ENCODE data around the gene FOXL1.

The FOXL1 gene

DNA sequence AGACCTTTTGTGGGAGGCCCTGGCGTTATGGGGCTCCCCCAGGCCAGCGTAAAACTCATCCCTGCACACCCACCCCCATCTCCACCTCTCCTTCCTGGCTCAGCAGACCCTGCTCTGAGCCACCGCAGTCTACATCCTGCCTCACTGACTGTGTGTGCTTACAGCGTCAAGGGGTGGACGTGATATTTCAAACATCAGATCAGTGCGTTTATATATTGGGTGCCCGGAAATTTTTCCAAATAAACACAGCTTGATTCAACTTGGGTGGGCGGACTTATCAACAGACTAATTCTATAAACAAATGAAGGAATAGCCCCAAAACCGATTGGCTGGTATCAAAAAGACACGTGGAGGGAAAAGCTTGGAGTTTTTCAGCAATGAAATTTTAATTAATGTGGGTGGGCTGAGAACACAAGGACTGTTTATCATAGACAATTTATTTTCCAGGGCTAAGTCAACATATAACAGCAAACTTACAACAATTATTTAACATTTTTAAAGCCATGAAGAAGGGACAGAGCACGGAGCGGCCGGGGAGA, at the start of gene FOXL1:
Gene FOXL1, plus strand, starts transcription at position 489 of the 539 bp plus-strand sequence. CDS start 175 bp downstream, outside the sequence.
- no peak for DNase-seq

DNA sequence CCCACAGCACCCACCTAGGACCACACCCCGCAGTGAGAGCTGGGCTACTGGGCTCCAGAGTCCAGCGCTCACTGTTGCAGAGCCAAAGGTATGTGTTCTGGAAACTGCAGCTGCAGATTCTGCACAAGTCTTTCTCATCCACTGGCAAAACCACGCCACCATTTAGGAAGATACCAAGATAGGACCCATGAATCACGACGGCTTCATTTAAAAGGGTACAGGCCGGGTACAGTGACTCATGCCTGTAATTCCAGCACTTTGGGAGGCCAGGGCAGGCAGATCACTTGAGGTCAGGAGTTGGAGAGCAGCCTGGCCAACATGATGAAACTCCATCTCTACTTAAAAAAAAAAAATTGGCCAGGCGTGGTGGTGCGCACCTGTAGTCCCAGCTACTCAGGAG, 49.2 kb upstream of the FOXL1 start:
- DNase-seq = no peak

DNA sequence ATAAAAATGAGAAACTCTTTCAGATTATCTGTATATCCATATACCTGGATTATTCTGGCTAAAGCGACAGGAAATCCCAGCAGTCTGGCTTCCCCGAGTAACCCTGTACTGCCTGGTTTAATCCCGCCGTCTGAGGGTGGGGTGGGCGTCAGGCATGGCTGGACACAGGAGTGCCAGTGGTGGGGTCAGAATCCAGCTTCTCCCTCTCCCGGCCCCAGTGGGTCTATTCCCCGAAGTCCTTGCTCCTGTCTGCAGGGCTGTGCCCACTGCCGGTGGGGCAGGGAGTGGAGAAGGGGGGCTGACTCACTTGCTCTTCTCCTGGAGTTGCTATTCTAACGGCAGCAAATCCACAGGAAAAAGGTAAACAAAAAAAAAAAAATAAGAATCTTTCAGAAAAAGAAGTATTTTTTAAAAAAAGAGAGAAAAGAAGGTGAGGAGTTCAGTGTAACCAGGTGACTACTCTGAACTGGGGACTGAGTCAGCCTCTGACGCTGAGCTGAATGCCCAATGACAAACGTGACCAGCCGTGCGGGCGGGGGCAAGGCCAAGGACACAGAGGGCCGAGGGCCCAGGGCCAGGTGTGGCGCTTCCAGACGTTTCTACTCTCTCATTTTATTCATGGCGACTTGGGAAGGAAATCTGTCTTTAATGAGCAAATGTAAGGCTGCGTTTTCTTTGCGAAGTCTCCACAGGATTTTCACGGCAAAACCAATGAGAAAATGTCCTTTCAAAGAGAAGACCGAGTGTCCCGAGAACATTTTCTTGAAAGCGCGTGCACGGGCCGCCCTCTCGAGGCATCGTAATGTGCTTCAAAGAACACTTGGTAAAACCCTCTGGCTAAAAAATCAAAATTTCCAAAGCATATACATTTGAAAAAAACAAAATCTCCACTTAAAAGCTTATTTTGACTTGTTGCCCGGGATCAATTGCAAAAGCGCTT, 47.8 kb upstream of the FOXL1 start:
- DNase-seq = no peak

- no peak for DNase-seq
Observed at GRCh38 chr16:86531191-86531545, 47.2 kb upstream of the FOXL1 start.

DNA sequence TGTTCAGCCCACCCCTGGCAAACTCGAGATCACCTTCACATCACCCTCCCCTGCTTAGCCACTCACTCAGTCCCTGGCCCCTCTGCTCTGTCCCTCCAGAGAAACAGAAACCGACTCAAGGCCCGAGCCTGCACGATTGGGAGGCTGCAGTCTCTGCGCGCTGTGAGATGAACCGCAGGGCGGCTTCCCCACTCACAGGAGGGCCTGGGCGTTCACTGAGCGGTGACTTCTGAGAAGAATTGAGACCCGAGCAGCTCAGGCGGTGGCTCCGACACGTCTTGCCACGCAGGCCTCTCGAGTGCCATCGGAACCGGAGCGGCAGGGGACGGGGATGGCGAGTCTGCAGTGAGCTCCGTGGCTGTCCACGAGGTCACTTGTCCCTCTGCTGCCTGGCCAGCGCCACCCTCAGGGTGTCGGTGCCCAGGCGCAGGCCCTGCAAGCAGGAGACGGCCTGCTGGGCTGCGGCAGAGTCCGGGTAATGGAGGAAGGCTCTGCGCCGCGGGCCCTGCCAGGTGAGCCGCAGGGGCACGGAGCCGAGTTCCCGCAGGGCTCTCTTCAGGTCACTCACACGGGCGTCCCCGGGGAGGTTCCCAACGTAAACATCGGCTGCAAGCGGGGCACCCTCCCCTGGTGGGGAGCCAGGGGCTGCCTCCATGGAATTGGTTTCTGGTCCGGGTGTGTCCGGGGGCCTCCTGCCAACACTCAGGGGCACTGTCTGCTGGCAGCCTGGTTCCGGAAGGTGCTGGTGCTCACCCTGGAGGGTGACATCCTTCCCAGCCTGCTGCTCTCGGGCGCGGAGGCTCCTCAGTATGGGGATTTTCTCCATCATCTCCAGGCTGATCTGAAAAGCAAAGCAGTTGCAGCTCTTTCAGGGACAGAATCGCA, 46.5 kb upstream of the FOXL1 start:
- DNase-seq = no peak

DNA sequence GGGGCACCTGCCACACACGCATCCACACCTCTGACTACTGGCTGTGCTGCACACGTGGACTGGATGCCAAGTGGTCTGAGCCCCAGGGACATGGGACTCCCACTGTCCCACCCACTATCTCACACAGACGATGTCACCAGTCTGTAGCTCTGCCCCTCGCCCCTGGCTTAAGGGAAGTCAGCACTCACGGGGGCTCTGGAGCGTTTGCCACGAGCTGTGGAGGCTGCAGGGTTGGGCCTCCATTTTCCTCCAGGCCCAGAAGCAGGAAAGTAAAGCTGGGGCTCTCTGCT, 45.9 kb upstream of the FOXL1 start:
- no peak for DNase-seq

GRCh38 chr16:86533076-86533475, 45.3 kb upstream of the FOXL1 start:
- no peak for DNase-seq

- DNase-seq = no peak
Observed at GRCh38 chr16:86533767-86534351, 44.5 kb upstream of the FOXL1 start.

DNA sequence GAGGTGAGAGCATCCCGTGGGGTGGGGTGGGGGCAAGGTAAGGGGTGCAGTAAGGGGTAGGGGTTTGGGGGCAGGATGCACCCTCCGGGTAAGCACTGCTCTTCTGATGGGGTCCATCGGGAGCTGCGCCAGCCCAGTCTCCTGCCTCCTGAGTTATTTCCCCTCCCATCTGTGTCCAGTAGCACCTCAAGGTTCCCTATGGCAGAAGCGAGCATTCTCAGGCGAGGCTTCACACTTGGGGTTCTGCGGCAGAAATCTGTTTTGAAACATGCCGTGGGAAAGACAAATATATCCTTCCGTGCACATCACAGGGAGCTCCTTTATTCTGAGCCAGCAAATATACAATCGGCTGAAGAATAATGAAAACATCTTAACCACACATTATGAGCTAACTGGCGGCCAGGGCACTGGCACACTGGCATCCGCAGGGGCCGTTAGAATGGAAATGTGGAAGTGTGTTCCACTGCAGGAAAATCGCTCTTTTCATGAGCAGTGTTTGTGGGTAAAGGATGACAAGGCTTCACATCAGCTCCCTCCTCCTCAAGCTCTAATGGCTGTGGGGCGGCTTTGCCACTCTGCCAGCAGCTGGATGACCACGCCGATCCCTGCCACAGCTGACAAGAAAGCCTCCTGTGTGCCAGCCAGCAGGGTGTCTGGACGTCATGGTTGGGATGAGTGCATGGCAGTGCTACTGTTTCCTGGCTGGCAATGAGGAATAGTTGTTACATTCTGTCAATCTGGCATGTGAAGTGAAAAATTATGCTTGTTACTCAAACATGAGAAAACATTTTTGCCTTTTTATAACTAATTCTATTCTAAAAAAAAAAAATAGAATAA, 43.4 kb upstream of the FOXL1 start:
- no peak for DNase-seq

DNA sequence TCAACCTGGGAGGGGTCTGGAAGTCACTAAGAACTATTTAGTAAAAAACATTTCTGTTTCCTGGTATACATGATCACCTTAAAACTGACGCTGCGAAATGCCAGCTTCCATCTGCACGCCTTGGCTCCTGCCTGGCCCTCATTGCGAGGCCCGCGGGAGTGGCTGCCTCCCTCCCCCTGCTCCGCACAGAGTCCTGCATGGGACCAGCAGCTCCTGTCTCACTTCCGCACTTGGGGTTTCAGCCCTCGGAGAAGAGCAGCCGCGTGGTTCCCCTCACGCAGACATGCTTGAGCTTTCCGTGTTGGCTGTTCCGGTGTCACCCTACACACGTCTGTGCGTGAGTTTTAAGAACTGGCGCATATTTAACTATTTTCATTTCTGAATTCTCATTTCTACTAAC, 41.7 kb upstream of the FOXL1 start:
- no peak for DNase-seq

DNA sequence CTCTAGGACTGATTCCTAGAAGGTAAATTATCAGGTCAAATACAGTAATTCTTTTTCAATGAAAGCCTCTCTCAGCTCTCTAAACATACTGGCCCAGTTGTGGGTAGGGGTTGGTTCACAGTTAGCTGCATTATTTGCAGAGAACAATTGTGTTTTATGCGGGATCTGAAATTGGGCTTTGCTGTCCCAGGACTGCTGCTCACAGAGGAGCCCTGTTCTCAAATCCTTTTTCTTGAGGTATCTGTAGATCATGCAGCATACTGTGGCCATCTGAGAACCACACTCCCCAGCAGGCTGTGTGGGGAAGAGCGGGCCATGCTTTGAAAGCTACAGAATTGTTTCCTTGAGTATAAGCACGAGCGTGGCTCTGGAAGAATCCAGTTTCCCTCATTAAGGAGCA, 40.9 kb upstream of the FOXL1 start:
- no peak for DNase-seq

GRCh38 chr16:86538196-86538780, 40.1 kb upstream of the FOXL1 start:
- no peak for DNase-seq

GRCh38 chr16:86540894-86541293, 37.5 kb upstream of the FOXL1 start:
- peak; percentile 1 for DNase-seq

DNA sequence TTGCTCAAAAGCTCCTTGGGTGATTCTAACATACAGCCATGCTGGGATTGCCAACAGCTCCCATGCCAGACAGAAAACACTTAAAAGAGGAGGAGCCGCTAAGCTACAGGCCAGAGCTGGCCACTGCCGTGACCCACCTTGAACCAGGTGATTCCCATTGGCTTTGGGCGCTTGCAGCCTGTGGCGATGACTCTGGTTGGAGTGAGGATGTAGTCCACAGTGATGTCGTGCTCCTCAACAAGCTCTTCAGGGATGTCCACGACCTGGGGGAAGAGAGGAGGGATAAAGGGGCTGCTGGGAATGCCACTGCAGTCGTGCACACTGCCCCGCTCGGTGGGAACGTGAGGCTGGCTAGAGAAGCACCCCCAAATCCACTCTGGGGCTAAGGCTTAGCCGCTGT, 36.8 kb upstream of the FOXL1 start:
- no peak for DNase-seq

GRCh38 chr16:86542756-86543750, 35.3 kb upstream of the FOXL1 start:
- no peak for DNase-seq

GRCh38 chr16:86545481-86545880, 32.9 kb upstream of the FOXL1 start:
- DNase-seq = no peak

DNA sequence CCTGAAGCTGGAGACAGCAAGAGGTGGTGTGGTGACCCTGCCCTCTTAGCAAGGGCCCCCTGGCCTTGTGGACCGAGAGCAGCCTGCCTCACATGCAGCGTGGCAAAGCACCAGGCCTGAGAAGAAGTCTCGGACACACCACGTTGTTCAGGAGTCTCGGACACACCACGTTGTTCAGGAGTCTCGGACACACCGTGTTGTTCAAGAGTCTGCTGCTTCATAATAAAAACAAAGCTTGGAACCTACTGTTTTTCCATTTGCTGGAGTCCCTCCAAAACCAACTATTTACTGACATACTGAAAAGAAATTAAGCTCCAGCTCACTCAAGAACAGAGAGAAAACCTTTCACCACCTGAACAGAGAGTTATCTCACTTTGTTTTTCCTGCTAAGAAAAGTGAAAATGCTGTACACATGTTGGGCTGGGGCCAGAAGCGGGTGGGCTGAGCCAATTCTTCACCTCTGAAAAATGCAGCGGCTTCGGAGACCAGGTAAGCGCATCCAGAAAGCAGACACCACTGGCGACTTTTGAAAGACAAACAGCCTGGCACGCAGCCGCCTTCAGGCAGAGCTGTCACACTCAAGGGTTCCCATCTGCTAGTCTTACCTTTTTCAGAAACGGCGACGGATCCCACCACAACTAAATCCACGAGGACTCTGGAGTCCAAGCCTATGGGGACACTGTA, 32.3 kb upstream of the FOXL1 start:
- no peak for DNase-seq

GRCh38 chr16:86546638-86547013, 31.7 kb upstream of the FOXL1 start:
- no peak for DNase-seq

- DNase-seq = no peak
Observed at GRCh38 chr16:86547286-86547685, 31.1 kb upstream of the FOXL1 start.

All from NCI-H69 (cell line).